Bronchial epithelial cell (primary cell): ENCODE measurements around the gene DOK3. TPM values are rescaled to one million over a fixed set of nuclear protein-coding genes. Genes with fewer than 3 reads are reported as not detected.

Source experiments
- DNase-seq: peaks from one replicate; pipeline ENCODE4 v3.0.0-alpha.2; 2010; ENCODE audit warnings: low read depth
- FAIRE-seq: peaks from 2 replicates; lab custom pipeline; 2011; peaks lifted over from hg19 to GRCh38; lab: Jason Lieb, UNC
- H3K27me3 ChIP-seq: 2 replicates; pipeline ENCODE4 v1.5.1; 2011; ENCODE audit warnings: low read length; ENCODE audit not compliant: control insufficient read depth, insufficient read depth
- H3K36me3 ChIP-seq: 2 replicates; pipeline ENCODE4 v1.5.1; 2011; ENCODE audit warnings: low read length; ENCODE audit not compliant: control insufficient read depth, insufficient read depth
- H3K4me3 ChIP-seq: 2 replicates; pipeline ENCODE4 v1.5.1; 2011; ENCODE audit warnings: mild to moderate bottlenecking, low read depth, low read length, control low read depth
- CTCF ChIP-seq: IDR thresholded peaks from 2 replicates; pipeline ENCODE4 v1.5.1; 2011; ENCODE audit warnings: mild to moderate bottlenecking, moderate library complexity, low read length, control low read depth, inconsistent platforms; ENCODE audit not compliant: insufficient read depth, severe bottlenecking
- total RNA-seq: library from RNA; depleted of rRNA; stranded (reverse); fragments of >200 nt; gene quantifications from 2 replicates; pipeline ENCODE4 v1.2.1, GENCODE V29; 2014

The DOK3 gene
- total RNA-seq, 1 donor from 2014 or later = 0.53 TPM

- Histone ChIP-seq H3K27me3 (no peaks in the 10 kb centered on the region), H3K4me3 (no peak overlapping the region), H3K36me3 (peaks cover 62% of the 10 kb centered on the region)
- FAIRE-seq (peak; percentile 13), DNase-seq (no peak)
- TF ChIP-seq CTCF = no peak
Measured at GRCh38 chr5:177526791-177527190, 17.2 kb upstream of the DOK3 start.

DNA sequence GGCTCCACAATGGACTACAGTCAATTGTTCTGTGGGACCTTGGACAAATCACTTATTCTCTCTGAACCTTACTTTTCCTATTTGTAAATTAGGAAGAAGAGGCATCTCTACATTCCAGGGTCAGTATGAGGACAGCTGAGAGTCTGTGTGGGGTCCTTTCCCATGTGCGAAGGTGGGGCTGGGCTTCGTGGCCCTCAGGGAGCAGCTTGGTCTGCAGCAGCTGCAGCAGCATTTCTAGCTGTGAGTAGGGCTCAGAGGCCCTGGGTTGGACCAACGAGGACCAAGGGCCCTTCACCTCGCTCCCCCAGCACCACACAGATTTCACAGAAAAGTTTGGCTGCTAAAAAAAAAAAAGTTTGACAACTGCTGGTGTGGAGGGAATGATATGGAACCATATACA, 16.6 kb upstream of the DOK3 start:
- H3K27me3 ChIP-seq = no peaks in the 10 kb centered on the region
- DNase-seq (no peak), FAIRE-seq (no peak)
- no peak overlapping the region for H3K4me3 ChIP-seq
- no peak for TF ChIP-seq CTCF
- peaks cover 59% of the 10 kb centered on the region for H3K36me3 ChIP-seq

- no peak overlapping the region for H3K4me3 ChIP-seq
Measured at GRCh38 chr5:177524941-177525655, 15.5 kb upstream of the DOK3 start.

DNA sequence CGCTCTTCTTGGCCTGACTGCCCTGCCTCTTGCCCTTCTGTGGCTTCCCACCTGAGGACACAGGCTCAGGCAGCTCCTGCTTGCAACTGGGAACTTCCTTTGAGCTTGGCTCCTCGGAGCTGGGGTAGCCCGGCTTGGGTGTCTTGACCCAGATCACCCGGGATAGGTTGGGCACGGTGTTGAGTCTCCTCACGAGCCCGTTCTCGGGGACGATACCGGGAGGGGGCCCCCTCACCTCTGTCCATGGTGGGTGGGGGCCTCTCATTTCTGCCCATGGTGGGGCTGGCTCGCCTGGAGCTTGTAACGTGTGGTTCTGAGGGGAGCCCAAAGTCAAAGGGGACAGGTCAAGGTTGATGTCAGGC, 14.9 kb upstream of the DOK3 start:
- FAIRE-seq (no peak), DNase-seq (no peak)
- no peak for TF ChIP-seq CTCF
- Histone ChIP-seq H3K36me3 (peaks cover 57% of the 10 kb centered on the region), H3K4me3 (no peak overlapping the region), H3K27me3 (no peaks in the 10 kb centered on the region)

More at GRCh38 chr5:177524941-177525655, 15.5 kb upstream of the DOK3 start:
- no peak for DNase-seq
- FAIRE-seq = no peak
- no peak for TF ChIP-seq CTCF
- peaks cover 60% of the 10 kb centered on the region for H3K36me3 ChIP-seq
- H3K27me3 ChIP-seq = no peaks in the 10 kb centered on the region

DNA sequence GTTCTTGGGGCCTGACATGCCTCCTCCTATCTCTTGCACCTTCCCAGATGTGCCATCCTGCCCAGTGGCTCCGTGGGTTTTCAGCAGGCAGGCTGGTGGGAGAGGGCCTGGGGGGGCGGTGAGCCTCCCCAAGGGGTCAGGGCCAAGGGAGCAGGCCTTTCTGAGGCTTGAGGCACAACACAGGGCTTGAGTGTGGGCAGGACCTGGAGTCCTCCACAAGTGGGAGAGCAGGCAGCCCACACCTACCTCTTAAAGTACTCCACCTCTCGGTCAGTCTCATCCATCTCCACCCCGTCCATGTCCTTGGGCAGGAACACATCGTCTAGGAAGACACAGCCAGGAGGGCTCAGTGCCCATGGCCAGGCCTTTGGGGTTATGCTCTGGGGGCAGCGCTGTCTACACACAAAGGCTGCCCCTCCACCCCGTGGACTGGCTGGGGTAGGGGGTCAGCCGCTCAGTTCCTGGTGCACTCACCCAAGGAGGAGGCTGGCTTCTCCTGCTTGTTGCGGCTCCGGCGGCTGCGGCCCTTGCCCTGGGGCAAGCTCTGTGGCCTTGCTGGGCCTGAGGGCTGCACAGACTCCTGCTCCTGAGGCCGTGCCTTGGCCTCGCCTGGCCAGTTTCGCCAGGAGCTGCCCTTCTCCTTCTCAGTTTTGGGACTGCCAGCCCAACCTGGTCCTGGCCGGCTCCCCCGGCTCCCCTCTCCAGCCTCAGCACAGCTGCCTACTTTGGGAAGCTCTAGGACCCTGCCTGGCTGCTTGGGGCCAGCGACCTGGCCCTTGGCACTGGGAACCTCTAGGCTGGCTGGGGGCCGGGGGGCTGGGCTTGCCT, 14.3 kb upstream of the DOK3 start:
- no peak for FAIRE-seq
- TF ChIP-seq CTCF = no peak
- no peak for DNase-seq
- H3K4me3 ChIP-seq = no peak overlapping the region
- H3K27me3 ChIP-seq = no peaks in the 10 kb centered on the region
- peaks cover 57% of the 10 kb centered on the region for H3K36me3 ChIP-seq
